K562 (cell line): ENCODE data around the gene NSMF. TPM values are rescaled to one million over a fixed set of nuclear protein-coding genes. Genes with fewer than 3 reads are reported as not detected.

Source experiments
- ARID1B ChIP-seq: fragments of 450-650 bp; IDR thresholded peaks from 2 replicates; pipeline ENCODE4 v1.6.1; 2016; ENCODE audit warnings: antibody characterized with exemption, mild to moderate bottlenecking, inconsistent platforms
- ARID2 ChIP-seq: fragments of 450-650 bp; IDR thresholded peaks from 2 replicates; pipeline ENCODE4 v1.6.1; 2017; ENCODE audit warnings: antibody characterized with exemption, mild to moderate bottlenecking
- CREB1 ChIP-seq, 2 experiments: sonication (generic) in 1 of 2; formaldehyde crosslinking in 1 of 2; IDR thresholded peaks; 2 replicates each; pipeline versions ENCODE4 v1.6.1 to v1.8.0; 2012 to 2022; ENCODE audit warnings: inconsistent platforms in 1 of 2, mild to moderate bottlenecking in 1 of 2, missing genetic modification reagents in 1 of 2, moderate library complexity in 1 of 2
- ETV5 ChIP-seq: sonication (generic); formaldehyde crosslinking; IDR thresholded peaks from 2 replicates; pipeline ENCODE4 v1.4.0; 2020; ENCODE audit warnings: low read depth, mild to moderate bottlenecking, missing genetic modification reagents
- HIVEP1 ChIP-seq: fragments of 250-450 bp; sonication (Bioruptor Pico); IDR thresholded peaks from 2 replicates; pipeline ENCODE4 v1.4.0; 2020; ENCODE audit warnings: mild to moderate bottlenecking
- HNRNPK ChIP-seq: fragments of 200-400 bp; formaldehyde crosslinking; IDR thresholded peaks from one replicate; pipeline ENCODE4 v1.6.1; 2018; ENCODE audit warnings: mild to moderate bottlenecking, low read depth, low read length; ENCODE audit not compliant: poor library complexity, severe bottlenecking
- KAT7 ChIP-seq: sonication (generic); formaldehyde crosslinking; IDR thresholded peaks from 2 replicates; pipeline ENCODE4 v1.8.0; 2022; ENCODE audit warnings: missing genetic modification reagents, mild to moderate bottlenecking, borderline replicate concordance
- NR3C1 ChIP-seq: sonication (generic); formaldehyde crosslinking; IDR thresholded peaks from 2 replicates; pipeline ENCODE4 v1.8.1; 2022; ENCODE audit warnings: missing genetic modification reagents
- RAD51 ChIP-seq: fragments of 450-650 bp; IDR thresholded peaks from 2 replicates; pipeline ENCODE4 v1.7.1; 2016; ENCODE audit warnings: low read depth, mild to moderate bottlenecking, borderline replicate concordance
- RBM22 ChIP-seq: fragments of 200-400 bp; formaldehyde crosslinking; IDR thresholded peaks from 2 replicates; pipeline ENCODE4 v1.6.1; 2018; ENCODE audit warnings: low read length, low read depth; ENCODE audit not compliant: poor library complexity, severe bottlenecking
- TOE1 ChIP-seq, 2 experiments: fragments of 450-650 bp in 1 of 2; sonication (generic) in 1 of 2; formaldehyde crosslinking in 1 of 2; IDR thresholded peaks; 2 replicates each; pipeline versions ENCODE4 v1.7.1 to v1.8.0; 2016 to 2022; ENCODE audit warnings: borderline replicate concordance in 2 of 2, mild to moderate bottlenecking in 2 of 2, antibody characterized with exemption in 1 of 2, inconsistent platforms in 1 of 2, low read depth in 1 of 2, missing genetic modification reagents in 1 of 2, moderate library complexity in 1 of 2
- ZNF212 ChIP-seq: fragments of 450-650 bp; formaldehyde crosslinking; IDR thresholded peaks from 2 replicates; pipeline ENCODE4 v1.4.0; 2020; ENCODE audit warnings: mild to moderate bottlenecking
- polyA plus RNA-seq, 8 experiments: library from polyadenylated mRNA; depleted of rRNA in 4 of 8; stranded (reverse) in 5 of 8; unstranded in 3 of 8; fragments of >200 nt; fragmentation: Nextera tagmentation in 2 of 8; fragmentation: Illumina TruSeq in 1 of 8; extraction: Ambion mirVana in 2 of 8; extraction: Trizol in 1 of 8; gene quantifications; 2 replicates each; pipeline versions ENCODE4 v1.2.1 to v1.2.3, GENCODE V29; 2011 to 2014; ENCODE audit warnings: inconsistent platforms in 1 of 8, missing spikeins in 1 of 8
- total RNA-seq, 7 experiments: library from RNA; depleted of rRNA in 6 of 7; stranded (reverse); fragments of >200 nt in 6 of 7; fragmentation: Illumina TruSeq in 2 of 7; extraction: Trizol in 2 of 7; gene quantifications; 2 replicates each; pipeline versions ENCODE4 v1.2.1 to v1.2.3, GENCODE V29; 2011 to 2021; ENCODE audit warnings: low replicate concordance in 1 of 7
- TF ChIP-seq, protein P1 (sequence below), 3 experiments: fragments of 200-800 bp in 1 of 3; fragments of 250-450 bp in 1 of 3; fragments of 450-650 bp in 1 of 3; sonication (Bioruptor Pico) in 1 of 3; sonication (Bioruptor generic) in 1 of 3; formaldehyde crosslinking in 1 of 3; IDR thresholded peaks; 2 replicates each; pipeline versions ENCODE4 v1.6.1 to v1.8.0; 2016 to 2022; ENCODE audit warnings: mild to moderate bottlenecking in 2 of 3, missing genetic modification characterization in 2 of 3, missing compliant biosample characterization in 1 of 3, moderate library complexity in 1 of 3
- TF ChIP-seq, protein P2 (sequence below): fragments of 450-650 bp; IDR thresholded peaks from one replicate; pipeline ENCODE4 v1.6.1; 2018; ENCODE audit warnings: mild to moderate bottlenecking, moderate library complexity; ENCODE audit not compliant: partially characterized antibody
- TF ChIP-seq, protein P3 (sequence below): sonication (generic); formaldehyde crosslinking; IDR thresholded peaks from 2 replicates; pipeline ENCODE4 v1.8.0; 2022; ENCODE audit warnings: missing genetic modification reagents, mild to moderate bottlenecking, moderate library complexity, borderline replicate concordance
- TF ChIP-seq, protein P4 (sequence below): fragments of 250-450 bp; sonication (Bioruptor Pico); IDR thresholded peaks from 2 replicates; pipeline ENCODE4 v1.4.0; 2020; ENCODE audit warnings: mild to moderate bottlenecking, moderate library complexity

The NSMF gene
- total and polyA plus RNA-seq, 9 of the 15 experiments (the other 6 are each of a cell fraction or from before 2014, with no cell fraction given), result 0.20 to 82.7 (median 29.3) TPM

DNA sequence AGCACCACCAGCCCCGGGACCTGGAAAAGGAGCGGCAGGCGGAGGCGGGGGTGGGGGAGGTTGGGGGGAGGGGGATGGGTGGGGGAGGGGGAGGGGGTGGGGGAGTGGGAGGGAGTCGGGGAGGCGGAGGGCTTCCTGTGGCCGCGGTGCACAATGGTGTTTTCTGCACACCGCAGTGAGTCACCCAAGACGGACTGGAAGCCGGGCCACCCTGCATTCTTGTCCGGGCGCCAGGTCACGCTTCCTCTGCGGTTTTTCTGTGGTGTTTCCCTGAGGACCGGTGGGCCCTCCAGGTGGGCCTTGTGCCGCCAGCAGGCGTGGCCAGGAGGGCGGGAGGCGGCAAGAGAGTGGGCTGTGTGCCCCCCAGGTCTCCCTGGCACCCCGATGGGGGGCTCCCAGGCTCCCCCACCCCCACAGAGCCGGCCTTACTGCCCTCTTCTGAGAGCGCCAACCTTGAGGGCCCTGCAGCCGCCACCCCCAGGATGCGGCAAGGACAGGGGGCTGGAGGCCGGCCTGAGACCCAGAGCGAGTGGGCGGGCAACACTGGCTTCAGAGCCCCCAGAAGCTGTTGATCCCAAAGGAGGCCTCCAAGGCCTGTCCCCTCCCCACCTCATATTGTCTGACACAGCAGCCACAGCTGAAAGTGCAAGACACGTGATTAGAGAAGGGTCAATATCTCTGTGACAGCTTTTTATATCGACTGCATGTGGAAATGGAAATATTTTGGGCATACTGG lies 47.3 kb downstream of the NSMF start (continued):
- TF ChIP-seq HNRNPK (no peak), ETV5 (CRISPR knock-in tag) (no peak), KAT7 (no peak), RAD51 (peak; percentile 41; the same call in 1 of the 2 replicates), TOE1 (IDR thresholded peaks at IDR 0.05; ENCODE audit: borderline replicate concordance) (peak; percentile 45; the same call in 1 of the 2 replicates), TOE1 (CRISPR knock-in tag; IDR thresholded peaks at IDR 0.05; ENCODE audit: borderline replicate concordance, low read depth) (no peak), HIVEP1 (no peak), ARID2 (no peak), RBM22 (no peak), ARID1B (peak; percentile 61), CREB1 (IDR thresholded peaks at IDR 0.05) (no peak), CREB1 (CRISPR knock-in tag; IDR thresholded peaks at IDR 0.05) (no peak), NR3C1 (CRISPR knock-in tag) (no peak), ZNF212 (CRISPR knock-in tag) (no peak)
- TF ChIP-seq, protein P1, sequence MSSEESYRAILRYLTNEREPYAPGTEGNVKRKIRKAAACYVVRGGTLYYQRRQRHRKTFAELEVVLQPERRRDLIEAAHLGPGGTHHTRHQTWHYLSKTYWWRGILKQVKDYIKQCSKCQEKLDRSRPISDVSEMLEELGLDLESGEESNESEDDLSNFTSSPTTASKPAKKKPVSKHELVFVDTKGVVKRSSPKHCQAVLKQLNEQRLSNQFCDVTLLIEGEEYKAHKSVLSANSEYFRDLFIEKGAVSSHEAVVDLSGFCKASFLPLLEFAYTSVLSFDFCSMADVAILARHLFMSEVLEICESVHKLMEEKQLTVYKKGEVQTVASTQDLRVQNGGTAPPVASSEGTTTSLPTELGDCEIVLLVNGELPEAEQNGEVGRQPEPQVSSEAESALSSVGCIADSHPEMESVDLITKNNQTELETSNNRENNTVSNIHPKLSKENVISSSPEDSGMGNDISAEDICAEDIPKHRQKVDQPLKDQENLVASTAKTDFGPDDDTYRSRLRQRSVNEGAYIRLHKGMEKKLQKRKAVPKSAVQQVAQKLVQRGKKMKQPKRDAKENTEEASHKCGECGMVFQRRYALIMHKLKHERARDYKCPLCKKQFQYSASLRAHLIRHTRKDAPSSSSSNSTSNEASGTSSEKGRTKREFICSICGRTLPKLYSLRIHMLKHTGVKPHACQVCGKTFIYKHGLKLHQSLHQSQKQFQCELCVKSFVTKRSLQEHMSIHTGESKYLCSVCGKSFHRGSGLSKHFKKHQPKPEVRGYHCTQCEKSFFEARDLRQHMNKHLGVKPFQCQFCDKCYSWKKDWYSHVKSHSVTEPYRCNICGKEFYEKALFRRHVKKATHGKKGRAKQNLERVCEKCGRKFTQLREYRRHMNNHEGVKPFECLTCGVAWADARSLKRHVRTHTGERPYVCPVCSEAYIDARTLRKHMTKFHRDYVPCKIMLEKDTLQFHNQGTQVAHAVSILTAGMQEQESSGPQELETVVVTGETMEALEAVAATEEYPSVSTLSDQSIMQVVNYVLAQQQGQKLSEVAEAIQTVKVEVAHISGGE (CRISPR knock-in tag; IDR thresholded peaks at IDR 0.05), result peak in 1 of 3 experiments; percentile 66; a peak in 1 of 6 replicates
- TF ChIP-seq, protein P2, sequence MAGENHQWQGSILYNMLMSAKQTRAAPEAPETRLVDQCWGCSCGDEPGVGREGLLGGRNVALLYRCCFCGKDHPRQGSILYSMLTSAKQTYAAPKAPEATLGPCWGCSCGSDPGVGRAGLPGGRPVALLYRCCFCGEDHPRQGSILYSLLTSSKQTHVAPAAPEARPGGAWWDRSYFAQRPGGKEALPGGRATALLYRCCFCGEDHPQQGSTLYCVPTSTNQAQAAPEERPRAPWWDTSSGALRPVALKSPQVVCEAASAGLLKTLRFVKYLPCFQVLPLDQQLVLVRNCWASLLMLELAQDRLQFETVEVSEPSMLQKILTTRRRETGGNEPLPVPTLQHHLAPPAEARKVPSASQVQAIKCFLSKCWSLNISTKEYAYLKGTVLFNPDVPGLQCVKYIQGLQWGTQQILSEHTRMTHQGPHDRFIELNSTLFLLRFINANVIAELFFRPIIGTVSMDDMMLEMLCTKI, result no peak
- TF ChIP-seq, protein P3, sequence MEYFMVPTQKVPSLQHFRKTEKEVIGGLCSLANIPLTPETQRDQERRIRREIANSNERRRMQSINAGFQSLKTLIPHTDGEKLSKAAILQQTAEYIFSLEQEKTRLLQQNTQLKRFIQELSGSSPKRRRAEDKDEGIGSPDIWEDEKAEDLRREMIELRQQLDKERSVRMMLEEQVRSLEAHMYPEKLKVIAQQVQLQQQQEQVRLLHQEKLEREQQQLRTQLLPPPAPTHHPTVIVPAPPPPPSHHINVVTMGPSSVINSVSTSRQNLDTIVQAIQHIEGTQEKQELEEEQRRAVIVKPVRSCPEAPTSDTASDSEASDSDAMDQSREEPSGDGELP, result peak; percentile 50; the same call in 1 of the 2 replicates
- TF ChIP-seq, protein P4, sequence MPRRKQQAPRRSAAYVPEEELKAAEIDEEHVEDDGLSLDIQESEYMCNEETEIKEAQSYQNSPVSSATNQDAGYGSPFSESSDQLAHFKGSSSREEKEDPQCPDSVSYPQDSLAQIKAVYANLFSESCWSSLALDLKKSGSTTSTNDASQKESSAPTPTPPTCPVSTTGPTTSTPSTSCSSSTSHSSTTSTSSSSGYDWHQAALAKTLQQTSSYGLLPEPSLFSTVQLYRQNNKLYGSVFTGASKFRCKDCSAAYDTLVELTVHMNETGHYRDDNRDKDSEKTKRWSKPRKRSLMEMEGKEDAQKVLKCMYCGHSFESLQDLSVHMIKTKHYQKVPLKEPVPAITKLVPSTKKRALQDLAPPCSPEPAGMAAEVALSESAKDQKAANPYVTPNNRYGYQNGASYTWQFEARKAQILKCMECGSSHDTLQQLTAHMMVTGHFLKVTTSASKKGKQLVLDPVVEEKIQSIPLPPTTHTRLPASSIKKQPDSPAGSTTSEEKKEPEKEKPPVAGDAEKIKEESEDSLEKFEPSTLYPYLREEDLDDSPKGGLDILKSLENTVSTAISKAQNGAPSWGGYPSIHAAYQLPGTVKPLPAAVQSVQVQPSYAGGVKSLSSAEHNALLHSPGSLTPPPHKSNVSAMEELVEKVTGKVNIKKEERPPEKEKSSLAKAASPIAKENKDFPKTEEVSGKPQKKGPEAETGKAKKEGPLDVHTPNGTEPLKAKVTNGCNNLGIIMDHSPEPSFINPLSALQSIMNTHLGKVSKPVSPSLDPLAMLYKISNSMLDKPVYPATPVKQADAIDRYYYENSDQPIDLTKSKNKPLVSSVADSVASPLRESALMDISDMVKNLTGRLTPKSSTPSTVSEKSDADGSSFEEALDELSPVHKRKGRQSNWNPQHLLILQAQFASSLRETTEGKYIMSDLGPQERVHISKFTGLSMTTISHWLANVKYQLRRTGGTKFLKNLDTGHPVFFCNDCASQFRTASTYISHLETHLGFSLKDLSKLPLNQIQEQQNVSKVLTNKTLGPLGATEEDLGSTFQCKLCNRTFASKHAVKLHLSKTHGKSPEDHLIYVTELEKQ (CRISPR knock-in tag), result no peak
